HG03457 (cell line): Measurements from ENCODE around the gene ATP7B.
A peak's percentile ranks its signal among the peaks of the same experiment; 100 is the strongest.

Experiments
- ATAC-seq: cut with Tn5 transposase; IDR thresholded peaks from one replicate; pipeline ENCODE4 v1.9.1; 2021; ENCODE audit warnings: moderate number of reproducible peaks; ENCODE audit not compliant: unreplicated experiment

Gene ATP7B

DNA sequence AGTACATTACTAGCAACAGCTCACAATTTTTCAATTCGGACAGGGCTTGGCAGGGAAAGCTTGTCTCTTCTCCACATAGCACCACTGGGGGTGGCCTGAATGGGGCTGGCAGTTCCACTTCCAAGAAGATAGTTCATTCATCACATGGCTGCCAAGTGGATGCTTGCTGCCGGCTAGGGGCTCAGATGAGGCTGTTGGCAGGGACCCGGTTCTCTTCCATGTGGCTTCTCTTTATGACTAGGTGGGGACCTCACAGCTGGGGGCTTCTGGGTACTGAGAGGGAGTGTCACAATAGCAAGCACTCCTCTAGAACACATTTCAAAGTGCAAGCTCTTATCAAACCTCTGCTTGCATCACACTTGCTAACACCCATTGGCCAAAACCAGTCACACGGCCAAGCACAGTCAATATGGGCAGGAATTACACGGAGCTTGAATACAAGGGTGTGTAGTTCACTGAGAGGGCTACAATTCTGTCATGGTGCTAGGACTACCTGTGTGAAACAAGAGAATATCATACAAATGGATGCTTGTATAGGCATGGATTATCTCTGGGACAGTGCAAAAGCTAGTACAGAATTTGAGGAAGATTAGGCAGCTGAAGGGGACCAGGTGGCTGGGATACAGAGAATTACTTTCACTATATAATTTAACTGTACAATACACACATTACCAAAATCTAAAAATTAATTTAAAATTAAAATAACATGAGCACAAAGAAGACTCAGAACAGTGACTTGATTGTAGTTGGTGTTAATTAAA lies 32.3 kb downstream of the ATP7B start:
- ATAC-seq: no peak

DNA sequence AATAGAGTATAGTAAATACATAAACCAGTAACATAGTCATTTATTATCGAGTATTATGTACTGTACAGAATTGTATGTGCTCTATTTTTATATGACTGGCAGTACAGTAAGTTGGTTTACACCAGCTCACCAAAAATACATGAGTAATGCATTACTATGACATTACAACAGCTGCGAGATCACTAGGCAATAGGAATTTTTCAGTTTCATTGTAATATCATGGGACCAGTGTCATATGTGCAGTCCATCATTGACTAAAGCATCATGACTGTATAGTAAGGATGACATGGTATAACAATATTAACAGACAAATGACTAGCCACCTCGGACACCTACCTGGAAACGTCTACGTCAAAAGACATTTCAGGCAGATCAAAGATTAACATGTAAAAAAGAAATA lies 33.6 kb downstream of the ATP7B start:
- ATAC-seq: no peak

DNA sequence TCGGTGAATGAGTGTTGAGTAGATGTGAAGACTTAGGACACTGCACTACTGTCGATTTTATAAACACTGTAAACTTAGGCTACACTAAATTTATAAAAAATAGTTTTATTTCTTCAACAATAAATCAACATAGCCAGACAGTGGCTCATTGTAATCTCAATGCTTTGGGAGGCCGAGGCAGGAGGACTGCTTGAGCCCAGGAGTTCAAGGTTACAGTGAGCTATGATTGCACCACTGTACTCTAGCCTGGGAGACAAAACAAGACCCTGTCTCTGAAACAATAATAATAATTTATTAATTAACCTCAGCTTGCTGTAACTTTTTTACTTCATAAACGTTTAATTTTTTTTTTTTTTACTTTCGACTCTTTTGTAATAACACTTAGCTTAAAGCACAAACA lies 34.4 kb downstream of the ATP7B start:
- no peak for ATAC-seq

DNA sequence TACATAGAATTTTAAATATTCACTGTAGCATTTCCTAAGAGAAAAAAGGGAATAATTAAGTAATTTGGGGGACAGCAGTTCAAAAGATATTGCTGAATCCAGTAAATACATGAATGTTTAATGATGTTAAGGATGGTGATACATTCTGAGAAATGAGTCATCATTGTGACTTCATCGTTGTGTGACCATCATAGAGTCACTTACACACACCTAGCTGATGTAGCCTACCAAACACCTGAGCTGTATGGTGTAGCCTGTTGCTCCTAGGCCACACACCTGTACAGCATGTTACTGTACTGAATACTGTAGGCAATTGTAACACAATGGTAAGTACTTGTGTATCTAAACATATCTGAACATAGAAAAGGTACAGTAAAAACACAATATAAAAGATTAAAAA lies 34.8 kb downstream of the ATP7B start:
- no peak for ATAC-seq

DNA sequence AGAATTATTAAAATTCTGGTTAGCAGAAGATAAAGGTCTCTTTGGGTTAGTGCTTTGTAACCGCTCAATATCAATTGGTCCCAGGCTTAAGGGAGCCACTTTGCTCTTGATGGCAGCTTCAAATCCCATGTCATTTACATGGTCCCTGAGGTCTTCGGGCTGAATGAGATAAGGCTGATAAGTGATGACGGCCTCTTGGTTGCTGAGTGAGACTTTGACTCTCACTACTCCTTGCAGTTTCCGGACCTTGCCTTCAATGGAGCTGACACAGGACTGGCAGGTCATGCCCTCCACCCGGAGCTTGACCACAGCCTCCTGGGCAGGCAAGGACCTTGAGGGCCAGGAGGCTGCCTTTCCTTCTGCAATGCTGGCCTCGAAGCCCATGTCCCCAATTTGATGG lies 36.8 kb downstream of the ATP7B start:
- no peak for ATAC-seq

DNA sequence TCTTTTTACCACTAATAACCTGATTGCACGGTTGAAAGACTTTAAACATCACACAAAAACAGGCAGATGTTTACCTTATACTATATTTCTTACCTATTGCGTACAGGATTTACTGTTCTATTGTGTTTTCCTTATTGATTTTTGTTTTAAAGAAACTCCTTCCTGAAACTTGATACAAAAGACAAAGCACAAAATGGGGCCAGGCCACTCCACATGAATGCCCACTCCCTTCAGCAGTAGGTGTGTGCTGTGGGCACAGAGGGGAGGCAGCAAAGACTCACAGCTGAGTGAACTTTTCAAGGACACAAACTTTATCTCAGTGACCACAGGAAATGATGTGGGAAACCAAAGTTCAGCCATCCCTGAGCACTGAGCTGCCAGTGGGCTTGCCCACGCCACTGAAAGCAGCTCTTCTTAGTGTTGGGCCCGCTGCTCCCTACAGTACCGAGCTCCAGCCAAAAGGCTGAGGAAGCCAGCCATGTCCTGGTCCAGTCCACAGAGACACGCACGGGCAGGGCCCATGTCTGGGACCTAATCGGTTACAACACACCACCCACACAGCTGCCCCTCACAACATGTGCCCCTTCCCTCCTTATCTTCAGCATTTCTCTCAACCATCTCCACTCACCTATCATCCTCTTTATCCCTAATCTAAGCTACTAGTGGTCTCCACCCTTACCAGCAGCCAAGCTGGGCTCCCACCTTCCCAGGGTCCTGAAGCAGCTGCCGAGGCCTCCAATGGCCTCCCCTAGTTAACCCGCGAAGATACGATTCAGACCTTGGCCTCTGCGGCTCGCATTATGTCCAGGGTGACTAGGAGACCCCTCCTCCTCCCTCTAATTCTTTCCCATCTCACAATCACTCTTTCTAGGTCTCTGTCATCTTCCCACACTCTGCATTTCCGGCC lies 39.5 kb downstream of the ATP7B start:
- no peak for ATAC-seq

DNA sequence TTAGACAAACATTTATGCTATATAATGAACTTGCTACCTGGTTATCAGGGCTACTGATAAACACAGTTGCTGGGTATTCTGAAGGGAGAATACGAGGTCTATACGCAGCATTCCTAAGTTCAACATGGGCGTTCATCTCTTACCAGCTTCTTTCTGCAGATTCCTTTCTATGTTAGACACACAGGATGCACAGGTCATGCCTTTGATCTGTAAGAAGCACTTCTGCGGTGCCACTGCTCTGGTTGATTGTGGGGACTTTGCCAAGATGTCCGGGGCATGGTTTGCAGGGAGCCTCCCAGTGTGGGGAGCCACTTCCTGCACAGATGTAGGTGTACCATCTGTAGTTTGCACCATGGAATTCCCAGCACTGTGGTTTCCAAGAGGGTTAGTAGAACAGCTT lies 40.9 kb downstream of the ATP7B start:
- ATAC-seq: no peak

DNA sequence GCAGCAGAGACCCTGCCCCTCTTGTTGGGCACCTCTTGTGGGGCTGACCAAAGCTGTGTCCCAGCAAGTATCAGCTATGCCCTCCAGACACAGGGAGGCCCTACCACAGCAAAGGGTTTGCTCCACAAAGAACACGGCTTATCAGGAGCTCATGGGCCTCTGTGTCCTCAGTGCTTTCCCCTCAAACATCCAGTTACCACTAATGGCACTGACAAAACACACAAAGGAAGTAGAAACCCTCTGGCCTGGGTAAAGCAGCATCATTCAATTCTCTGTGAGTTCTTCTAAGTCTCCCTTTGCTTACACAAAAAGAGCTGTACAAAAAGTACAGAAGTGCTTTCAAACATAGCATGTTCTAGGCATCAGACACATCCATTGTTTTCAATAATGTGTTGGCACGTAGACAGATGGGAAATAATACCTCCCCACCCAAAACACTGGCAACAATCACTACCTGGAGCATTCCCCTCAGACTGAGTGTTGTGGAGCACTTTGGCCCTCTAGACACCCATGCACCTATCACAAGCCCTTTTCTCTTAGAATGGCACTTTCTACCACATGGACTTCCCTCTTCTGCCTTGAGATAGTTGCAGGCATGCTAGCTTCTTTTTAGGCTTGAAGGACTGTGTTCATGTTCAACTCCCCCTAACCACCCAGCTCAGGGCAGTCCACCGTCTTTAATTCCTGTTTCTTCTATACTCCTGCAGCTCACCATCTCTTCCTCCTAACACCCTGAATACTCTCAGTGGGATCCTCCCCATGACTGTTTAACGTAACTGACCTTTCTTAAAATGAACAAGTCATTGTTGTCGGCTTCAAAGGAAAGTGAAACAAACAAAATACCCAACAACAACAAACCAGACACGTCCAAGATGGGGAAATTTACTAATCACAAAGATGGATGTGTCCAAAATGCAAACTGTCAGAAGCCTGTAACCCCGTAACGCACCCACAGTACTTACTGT lies 43.5 kb downstream of the ATP7B start:
- ATAC-seq: no peak

DNA sequence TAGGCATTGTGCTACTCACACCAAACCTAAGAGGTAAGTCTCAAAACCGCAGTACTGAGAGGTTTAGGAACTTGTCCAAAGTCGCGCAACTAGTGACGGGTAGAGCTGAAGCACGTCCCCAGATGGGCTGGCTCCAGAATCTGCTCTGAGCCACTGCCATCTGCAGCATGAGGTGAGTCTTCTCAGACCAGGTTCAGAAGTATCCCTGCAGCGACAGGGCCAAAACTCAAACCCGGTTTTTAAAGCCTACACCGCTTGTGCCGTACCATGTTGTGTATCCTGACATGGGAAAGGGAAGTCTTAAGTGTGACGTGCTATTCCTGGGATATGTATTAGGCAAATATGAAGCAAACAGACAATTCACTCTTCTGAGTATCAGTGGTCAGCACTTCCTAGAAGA lies 45.1 kb downstream of the ATP7B start:
- ATAC-seq: no peak

DNA sequence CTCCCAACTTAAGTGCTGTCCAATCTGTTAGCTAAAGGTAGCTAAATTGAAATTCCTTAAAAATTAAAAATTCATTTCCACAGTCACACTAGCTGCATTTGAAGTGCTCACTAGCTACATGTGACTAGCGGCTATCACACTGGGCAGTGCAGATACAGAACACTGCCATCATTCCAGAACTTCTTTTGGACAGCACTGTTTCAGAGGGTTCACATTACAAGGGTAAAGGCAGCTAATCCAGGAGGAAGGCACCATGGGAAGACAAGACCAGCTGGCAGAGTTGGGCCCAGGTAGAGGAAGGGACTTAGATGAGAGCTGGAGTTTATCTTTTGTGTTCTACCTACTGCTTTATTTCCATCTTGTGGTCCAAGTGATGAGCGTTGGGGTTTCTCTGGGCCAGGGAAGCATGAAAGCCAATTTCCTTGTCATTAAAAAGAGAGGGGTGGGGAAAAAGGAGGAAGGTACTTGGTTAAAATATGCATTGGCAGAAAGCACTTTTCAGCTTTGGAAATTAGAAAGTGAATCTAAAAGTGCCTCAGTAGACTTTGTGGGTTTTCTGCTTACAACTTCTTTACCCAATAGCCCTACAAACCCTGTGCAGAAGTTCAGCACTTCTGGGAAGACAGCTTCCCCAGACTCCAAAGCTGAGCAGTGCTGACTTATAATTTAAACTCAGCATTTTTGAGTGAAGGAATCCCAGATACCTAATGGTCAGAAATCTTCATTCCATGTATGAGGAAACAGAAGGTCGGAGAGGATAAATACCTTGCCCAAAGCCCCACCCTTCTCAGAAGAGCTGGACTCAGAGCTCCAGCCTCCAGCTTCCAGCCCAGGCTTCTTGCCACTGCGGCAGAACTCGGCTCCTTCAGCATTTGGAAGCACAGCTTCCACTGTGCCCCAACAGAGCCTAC lies 49.5 kb downstream of the ATP7B start:
- ATAC-seq: no peak

DNA sequence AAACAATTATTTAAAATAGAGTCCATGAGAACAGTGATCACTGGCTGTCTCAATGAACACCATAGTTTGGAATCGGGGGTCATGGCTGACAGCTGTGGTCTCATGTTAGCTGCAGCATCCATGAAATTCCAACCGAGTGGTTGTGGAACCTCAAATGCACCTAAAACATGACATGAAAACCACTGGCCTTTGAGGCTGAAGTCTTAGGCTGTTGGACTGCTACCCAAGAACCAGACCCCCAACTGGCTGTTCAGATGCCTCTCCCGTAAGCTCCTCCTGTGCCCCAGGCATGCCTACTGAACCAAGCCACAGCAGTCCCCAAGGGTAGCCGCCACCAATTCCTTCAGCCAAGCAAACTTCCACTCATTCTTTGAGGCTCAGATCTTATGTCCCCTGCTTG lies 50.5 kb downstream of the ATP7B start:
- ATAC-seq: no peak

DNA sequence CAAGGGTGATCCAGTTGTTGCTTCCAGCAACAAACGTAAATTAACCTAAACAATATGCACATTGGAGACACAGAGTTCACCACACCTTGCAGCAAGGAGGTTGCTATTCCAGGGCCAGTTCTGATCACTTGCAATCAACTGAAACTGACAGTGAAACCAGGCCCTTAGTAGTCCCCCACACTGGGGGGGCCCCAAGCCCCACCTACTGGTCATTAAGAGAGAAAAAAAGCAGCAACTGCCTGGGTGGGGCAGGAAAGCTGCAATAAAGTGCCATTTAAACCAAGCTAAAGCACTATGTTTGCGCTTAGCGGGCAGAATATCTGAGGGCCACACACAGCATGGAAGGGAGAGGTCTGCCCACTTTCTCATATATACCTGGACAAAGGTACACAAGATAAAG lies 51.5 kb downstream of the ATP7B start:
- ATAC-seq: peak; percentile 72

DNA sequence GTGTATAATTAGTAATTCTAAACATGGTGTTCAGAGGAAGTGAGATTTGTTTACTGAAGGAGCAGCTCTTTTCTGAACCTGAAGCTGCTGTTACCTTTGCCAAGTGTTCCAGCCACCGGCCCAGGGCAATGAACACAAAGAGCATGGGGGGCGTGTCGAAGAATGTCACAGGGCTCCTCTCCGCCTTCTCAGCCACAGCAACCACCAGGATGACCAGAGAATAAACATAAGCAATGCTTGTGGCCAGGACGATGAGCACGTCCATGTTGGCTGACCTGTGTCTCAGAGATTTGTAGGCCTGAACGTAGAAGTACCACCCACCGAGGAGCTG lies 53.1 kb downstream of the ATP7B start:
- no peak for ATAC-seq

DNA sequence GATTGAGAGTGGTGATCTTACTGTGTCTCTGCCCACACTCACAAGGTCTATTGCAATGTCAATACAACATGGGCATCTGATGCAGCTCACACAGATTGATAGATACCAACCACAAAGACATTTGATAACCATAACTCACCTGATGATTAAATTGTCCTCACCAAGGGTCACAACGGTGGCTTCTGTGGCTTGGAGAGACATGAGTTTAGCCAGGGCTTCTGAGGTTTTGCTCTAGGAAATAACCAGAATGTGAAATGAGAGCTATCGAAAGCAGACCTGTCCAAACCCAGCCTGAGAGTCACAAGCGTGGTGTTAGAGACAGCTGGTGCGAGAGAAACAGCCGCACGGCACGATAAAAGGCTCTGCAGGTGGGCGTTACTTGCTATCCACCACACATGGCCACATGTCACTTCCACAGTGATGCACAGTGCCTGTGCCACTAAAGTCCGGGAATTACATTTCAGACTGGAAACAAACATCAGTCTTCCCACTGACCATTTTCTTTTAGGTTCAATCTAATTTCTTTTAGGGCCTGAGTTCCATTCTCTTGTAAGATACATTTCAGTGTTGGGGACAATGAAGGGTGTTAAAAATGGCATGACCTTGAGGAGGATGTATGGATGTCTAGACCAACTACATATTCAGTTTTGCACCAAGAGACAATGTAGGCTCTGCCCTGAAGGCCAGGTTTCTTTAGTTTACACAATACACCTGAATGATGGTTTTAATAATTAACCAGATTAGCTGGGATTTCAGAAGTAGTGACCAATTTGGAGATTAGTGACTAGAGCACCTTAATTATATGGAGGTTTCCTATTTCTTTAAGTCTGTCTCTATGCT lies 53.7 kb downstream of the ATP7B start:
- no peak for ATAC-seq

DNA sequence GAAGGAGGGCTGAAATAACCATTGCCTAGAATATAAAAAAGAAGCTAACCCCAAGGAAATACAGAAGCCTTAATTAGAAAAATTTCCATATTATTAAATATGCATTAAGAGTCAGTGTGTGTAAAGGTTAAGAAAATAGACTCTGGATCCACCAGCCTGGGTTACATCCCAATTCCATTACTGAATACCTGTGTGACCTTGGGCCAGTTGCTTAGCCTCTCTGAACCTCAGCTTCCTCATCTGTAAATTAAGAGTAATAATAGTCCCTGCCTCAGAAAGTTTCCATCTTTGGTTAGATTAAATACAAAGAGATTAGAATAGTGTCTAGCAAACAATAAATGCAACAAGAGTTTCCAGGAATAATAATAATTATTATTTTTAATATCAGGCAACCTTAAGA lies 54.5 kb downstream of the ATP7B start:
- no peak for ATAC-seq

DNA sequence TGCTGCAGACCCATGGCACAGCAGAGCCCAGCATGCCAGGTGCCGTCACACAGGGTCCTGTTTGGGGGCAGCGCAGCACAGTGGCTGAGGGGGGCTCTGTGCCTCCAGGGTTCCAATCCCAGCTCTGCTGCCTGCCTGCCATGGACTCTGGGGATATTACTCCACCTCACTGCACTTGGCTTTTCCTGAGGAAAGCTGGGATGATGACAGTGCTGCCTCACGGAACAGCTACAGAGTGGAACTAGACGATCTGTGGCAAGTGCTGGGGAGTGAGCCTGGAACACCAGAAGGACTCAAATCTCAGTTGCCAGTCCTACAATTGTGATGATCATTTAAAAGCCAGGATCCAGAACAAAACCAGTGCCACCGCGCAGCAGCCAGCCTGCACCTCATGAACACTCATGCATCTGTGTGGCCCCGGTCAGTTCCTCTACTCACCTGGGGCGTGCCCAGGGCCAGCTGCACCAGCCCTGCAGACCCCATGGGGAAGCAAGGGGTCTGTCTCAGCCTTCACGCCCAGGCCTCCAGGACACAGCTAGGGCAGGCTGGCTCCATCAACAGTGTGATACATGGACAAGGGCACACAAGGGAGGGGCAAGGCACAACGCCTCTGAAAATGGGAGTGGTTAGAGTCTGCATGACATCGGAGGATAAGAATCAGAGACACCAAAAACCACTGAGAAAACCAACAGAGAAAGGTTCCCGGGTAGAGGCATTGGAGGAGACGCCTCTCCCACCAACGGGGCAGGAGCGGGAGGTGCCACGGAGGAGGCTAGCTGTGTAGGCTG lies 55.2 kb downstream of the ATP7B start:
- ATAC-seq: no peak

DNA sequence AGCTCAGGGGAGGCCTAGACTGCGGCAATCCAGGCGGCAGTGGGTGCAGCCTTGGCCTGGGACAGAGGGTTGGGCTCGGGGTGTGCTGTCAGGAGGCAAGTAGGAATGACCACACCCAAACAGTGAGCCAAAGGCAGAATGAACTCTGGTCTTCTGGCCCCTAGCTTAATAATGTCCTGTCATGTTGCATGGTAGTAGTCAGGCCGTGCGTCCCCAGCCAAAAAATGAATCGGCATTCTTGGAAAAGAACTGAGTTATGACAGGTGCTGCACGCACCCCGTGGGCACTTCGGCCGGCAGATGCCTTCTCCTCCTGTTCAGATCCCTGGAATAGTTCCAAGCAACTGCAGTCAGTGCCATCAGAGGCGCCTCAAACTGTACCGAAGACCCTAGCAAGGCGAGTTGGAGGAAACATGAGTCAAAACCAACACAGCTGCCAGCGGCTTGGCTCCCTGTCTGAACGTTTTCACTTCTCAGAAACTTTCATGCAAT lies 55.9 kb downstream of the ATP7B start:
- ATAC-seq: no peak
